MG63 (cell line): ENCODE measurements around the gene PPAT. TPM values are rescaled to one million over a fixed set of nuclear protein-coding genes. Genes with fewer than 3 reads are reported as not detected.
"Not testable (repeated sequence)": the region's sequence is repeated elsewhere in the genome, so short reads cannot be mapped to it uniquely, and the experiment has no call there.

Experiments used
- DNase-seq: peaks from one replicate; pipeline ENCODE4 v3.0.0-alpha.2; 2020
- H3K27me3 ChIP-seq: fragments of 250-450 bp; sonication (Bioruptor Pico); 2 replicates; pipeline ENCODE4 v1.5.1; 2020; ENCODE audit warnings: mild to moderate bottlenecking, moderate library complexity
- H3K36me3 ChIP-seq: fragments of 250-450 bp; sonication (Bioruptor Pico); 2 replicates; pipeline ENCODE4 v1.5.1; 2020; ENCODE audit warnings: mild to moderate bottlenecking, moderate library complexity
- H3K4me3 ChIP-seq: fragments of 250-450 bp; sonication (Bioruptor Pico); 2 replicates; pipeline ENCODE4 v1.5.1; 2020; ENCODE audit warnings: mild to moderate bottlenecking, moderate library complexity
- H3K9me3 ChIP-seq: fragments of 250-450 bp; sonication (Bioruptor Pico); 2 replicates; pipeline ENCODE4 v1.5.1; 2020; ENCODE audit warnings: mild to moderate bottlenecking, moderate library complexity
- total RNA-seq: library from RNA; depleted of rRNA; stranded (reverse); fragments of >200 nt; shearing (Covaris generic); gene quantifications from 2 replicates; pipeline ENCODE4 v1.2.3, GENCODE V29; 2014; ENCODE audit warnings: low replicate concordance; rRNA removed

Gene PPAT
- 26.5 and 27.7 TPM in 2 replicates for total RNA-seq

DNA sequence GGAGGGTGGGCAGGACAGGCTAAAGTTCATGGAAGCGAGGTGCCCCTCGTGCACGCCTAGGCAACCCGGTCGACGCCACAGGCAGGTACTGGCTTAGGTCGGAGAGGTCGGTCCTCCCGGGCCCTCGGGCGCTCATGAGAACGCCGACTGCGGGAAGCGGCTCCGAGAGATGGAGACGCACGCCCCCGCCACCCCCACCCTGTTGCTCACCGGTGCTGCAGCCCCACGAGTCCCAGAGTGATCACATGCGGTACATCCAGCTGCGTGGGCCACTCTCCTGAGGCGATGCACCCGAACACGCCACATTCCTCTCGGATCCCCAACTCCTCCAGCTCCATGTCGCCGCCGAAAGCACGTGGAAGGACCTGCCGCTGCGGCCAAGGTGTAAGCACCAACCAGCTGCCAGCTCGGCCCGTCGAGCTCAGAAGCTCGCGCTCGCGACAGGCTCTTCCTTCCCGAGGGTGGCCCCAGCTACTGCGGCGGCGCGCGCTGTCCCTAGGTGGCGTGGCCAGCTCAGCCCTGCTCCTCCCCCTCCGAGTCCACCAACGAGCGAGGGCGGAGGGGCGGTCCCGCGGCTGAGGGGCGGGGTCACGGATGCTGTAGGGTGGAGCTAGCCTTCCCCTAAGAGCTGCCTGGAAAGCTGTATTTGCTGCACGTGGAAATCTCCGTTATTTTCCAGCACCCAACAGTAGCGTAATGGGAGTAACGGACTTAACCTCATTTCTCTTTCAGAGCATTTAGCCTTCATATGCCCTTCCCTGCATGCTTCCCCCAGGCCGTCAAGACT, at the start of gene PPAT:
PPAT (minus strand) TSS at position 476 of the 787 bp plus-strand sequence; CDS start at position 338, 138 bp downstream.
- peaks cover 9% of the 10 kb centered on the region for H3K36me3 ChIP-seq
- H3K9me3 ChIP-seq, result no peaks in the 10 kb centered on the region
- H3K4me3 ChIP-seq, result peak within 1 kb of the TSS; percentile 90
- DNase-seq, result peak; percentile 95
- H3K27me3 ChIP-seq, result no peaks in the 10 kb centered on the region

DNA sequence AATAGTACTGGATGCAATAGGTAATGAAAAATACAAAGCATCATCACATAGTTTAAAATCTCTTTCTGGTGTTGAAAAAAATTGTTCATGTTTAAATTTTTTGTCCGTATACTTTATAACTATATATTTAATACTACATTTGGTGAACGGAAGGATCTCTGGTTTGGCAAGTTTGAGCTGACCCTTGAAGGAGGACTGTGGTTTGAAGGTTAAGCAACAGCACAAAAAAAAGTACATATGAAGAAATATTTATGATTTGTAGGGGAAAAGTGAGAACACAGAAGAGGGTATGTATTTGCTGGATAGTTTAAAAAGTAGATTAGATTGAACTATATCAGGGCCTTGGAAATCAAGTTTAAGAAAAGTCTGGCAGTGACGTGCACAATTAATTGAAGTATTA, 45.3 kb upstream of the PPAT start:
- Histone ChIP-seq H3K36me3 (peaks cover 29% of the 10 kb centered on the region), H3K4me3 (no peak overlapping the region), H3K27me3 (no peaks in the 10 kb centered on the region), H3K9me3 (no peaks in the 10 kb centered on the region)
- no peak for DNase-seq

DNA sequence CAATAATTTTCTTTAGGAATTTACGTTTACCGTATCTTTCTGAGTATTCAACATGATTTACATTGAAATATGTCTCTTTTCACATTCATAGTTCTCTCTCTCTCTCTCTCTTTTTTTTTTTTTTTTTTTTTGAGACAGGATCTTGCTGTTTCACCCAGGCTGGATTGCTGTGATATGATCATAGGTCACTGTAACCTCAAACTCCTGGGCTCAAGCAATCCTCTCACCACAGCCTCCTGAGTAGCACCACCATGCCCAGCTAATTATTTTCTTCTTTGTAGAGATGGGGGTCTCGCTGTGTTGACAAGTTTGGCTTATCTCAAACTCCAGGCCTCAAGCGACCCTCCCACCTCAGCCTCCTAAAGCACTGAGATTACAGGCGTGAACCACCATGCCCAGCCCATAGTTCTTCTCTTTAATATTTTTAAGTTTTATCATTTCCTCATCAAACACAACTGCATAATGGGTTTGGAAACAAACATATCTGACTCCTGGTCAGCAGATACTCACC, 41.8 kb upstream of the PPAT start:
- peaks cover 32% of the 10 kb centered on the region for H3K36me3 ChIP-seq
- H3K27me3 ChIP-seq, result no peaks in the 10 kb centered on the region
- H3K4me3 ChIP-seq, result no peak overlapping the region
- DNase-seq, result no peak
- no peaks in the 10 kb centered on the region for H3K9me3 ChIP-seq

- Histone ChIP-seq H3K36me3 (peaks cover 44% of the 10 kb centered on the region), H3K27me3 (no peaks in the 10 kb centered on the region), H3K4me3 (no peak overlapping the region), H3K9me3 (no peaks in the 10 kb centered on the region)
- DNase-seq, result no peak
Measured at GRCh38 chr4:56475917-56476316, 40.5 kb upstream of the PPAT start.

- DNase-seq, result no peak
- Histone ChIP-seq H3K9me3 (no peaks in the 10 kb centered on the region), H3K4me3 (peak overlapping the region; percentile 75), H3K27me3 (no peaks in the 10 kb centered on the region), H3K36me3 (peaks cover 24% of the 10 kb centered on the region)
Measured at GRCh38 chr4:56469489-56470210, 34.2 kb upstream of the PPAT start.

- no peaks in the 10 kb centered on the region for H3K27me3 ChIP-seq
- peaks cover 21% of the 10 kb centered on the region for H3K36me3 ChIP-seq
- H3K4me3 ChIP-seq, result peak overlapping the region; percentile 75
- peak; percentile 27 for DNase-seq
- H3K9me3 ChIP-seq, result no peaks in the 10 kb centered on the region
Measured at GRCh38 chr4:56468097-56468422, 32.6 kb upstream of the PPAT start.

GRCh38 chr4:56467284-56468096, 32.1 kb upstream of the PPAT start, which contains the start of gene SRP72:
TSS of gene SRP72 (plus strand) at chr4:56467617. CDS start at chr4:56467636, 19 bp downstream.
- H3K27me3 ChIP-seq, result no peaks in the 10 kb centered on the region
- peaks cover 20% of the 10 kb centered on the region for H3K36me3 ChIP-seq
- peak; percentile 83 for DNase-seq
- no peaks in the 10 kb centered on the region for H3K9me3 ChIP-seq
- H3K4me3 ChIP-seq, result peak within 1 kb of the TSS; percentile 75

GRCh38 chr4:56466910-56467283, 31.5 kb upstream of the PPAT start:
- no peak for DNase-seq

GRCh38 chr4:56466296-56466761, 30.9 kb upstream of the PPAT start:
- peak overlapping the region; percentile 75 for H3K4me3 ChIP-seq
- peaks cover 19% of the 10 kb centered on the region for H3K36me3 ChIP-seq
- not testable (repeated sequence) for H3K9me3 ChIP-seq, H3K27me3 ChIP-seq
- peak; percentile 51 for DNase-seq

More at GRCh38 chr4:56466910-56467283, 31.5 kb upstream of the PPAT start:
- H3K27me3 ChIP-seq, result no peaks in the 10 kb centered on the region
- H3K36me3 ChIP-seq, result peaks cover 22% of the 10 kb centered on the region
- peak overlapping the region; percentile 75 for H3K4me3 ChIP-seq
- no peaks in the 10 kb centered on the region for H3K9me3 ChIP-seq

GRCh38 chr4:56465599-56466295, 30.3 kb upstream of the PPAT start:
- peaks cover 19% of the 10 kb centered on the region for H3K36me3 ChIP-seq
- H3K4me3 ChIP-seq, result peak overlapping the region; percentile 75
- DNase-seq, result peak; percentile 38
- H3K27me3 ChIP-seq, result no peaks in the 10 kb centered on the region
- no peaks in the 10 kb centered on the region for H3K9me3 ChIP-seq

- DNase-seq, result no peak
- peaks cover 25% of the 10 kb centered on the region for H3K36me3 ChIP-seq
- no peaks in the 10 kb centered on the region for H3K9me3 ChIP-seq
- no peak overlapping the region for H3K4me3 ChIP-seq
- H3K27me3 ChIP-seq, result no peaks in the 10 kb centered on the region
Measured at GRCh38 chr4:56464581-56464980, 29.2 kb upstream of the PPAT start.

DNA sequence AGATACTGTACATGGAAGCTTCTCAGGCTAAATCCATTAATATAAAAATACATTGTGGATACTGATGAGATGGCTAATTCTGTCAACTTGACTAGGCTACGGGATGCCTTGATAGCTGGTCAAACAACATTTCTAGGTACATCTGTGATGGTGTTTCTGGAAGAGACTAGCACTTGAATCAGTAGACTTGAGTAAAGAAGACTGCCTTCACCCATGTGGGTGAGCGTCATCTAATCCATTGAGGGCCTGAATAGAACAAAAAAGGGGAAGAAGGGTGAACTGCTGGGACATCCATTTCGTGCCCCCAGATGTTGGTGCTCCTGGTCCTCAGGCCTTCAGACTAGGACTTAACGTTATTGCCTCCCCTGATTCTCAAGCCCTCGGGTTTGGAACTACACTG, 28.3 kb upstream of the PPAT start:
- Histone ChIP-seq H3K4me3 (no peak overlapping the region), H3K36me3 (peaks cover 33% of the 10 kb centered on the region), H3K27me3 (no peaks in the 10 kb centered on the region), H3K9me3 (no peaks in the 10 kb centered on the region)
- no peak for DNase-seq

- peaks cover 39% of the 10 kb centered on the region for H3K36me3 ChIP-seq
Measured at GRCh38 chr4:56462157-56462556, 26.7 kb upstream of the PPAT start.

GRCh38 chr4:56460085-56460484, 24.7 kb upstream of the PPAT start:
- H3K36me3 ChIP-seq, result peaks cover 49% of the 10 kb centered on the region
- no peak overlapping the region for H3K4me3 ChIP-seq
- no peaks in the 10 kb centered on the region for H3K9me3 ChIP-seq
- no peaks in the 10 kb centered on the region for H3K27me3 ChIP-seq
- DNase-seq, result no peak

More at GRCh38 chr4:56462157-56462556, 26.7 kb upstream of the PPAT start:
- no peak for DNase-seq
- Histone ChIP-seq H3K4me3 (no peak overlapping the region), H3K9me3 (no peaks in the 10 kb centered on the region), H3K27me3 (no peaks in the 10 kb centered on the region)

- Histone ChIP-seq H3K4me3 (no peak overlapping the region), H3K36me3 (peaks cover 71% of the 10 kb centered on the region), H3K9me3 (no peaks in the 10 kb centered on the region), H3K27me3 (no peaks in the 10 kb centered on the region)
- DNase-seq, result no peak
Measured at GRCh38 chr4:56450342-56450741, 14.9 kb upstream of the PPAT start.

GRCh38 chr4:56449475-56449874, 14.1 kb upstream of the PPAT start:
- not testable (repeated sequence) for H3K4me3 ChIP-seq, H3K27me3 ChIP-seq, DNase-seq, H3K9me3 ChIP-seq
- peaks cover 72% of the 10 kb centered on the region for H3K36me3 ChIP-seq
